VCaP (cell line): Measurements from ENCODE around the gene ADAM15.
A peak's percentile ranks its signal among the peaks of the same experiment; 100 is the strongest.

Experiments
- H3K27ac ChIP-seq: fragments of 450-650 bp; 2 replicates; pipeline ENCODE4 v1.5.1; 2017
- CTCF ChIP-seq: fragments of 450-650 bp; conservative IDR thresholded peaks from 2 replicates; pipeline ENCODE4 v1.5.1; 2017; ENCODE audit warnings: mild to moderate bottlenecking, moderate library complexity

The ADAM15 gene

GRCh38 chr1:155051777-155052398, 772 bp downstream of the ADAM15 start:
- TF ChIP-seq CTCF: no peak
- H3K27ac ChIP-seq: peak overlapping the region; percentile 92

- peak overlapping the region; percentile 92 for H3K27ac ChIP-seq
- peak; percentile 46 for TF ChIP-seq CTCF
Measured at GRCh38 chr1:155052439-155053395, 1.6 kb downstream of the ADAM15 start.

- H3K27ac ChIP-seq: peak overlapping the region; percentile 92; the same call in 1 of the 2 replicates
Measured at GRCh38 chr1:155053531-155054105, 2.5 kb downstream of the ADAM15 start.

GRCh38 chr1:155057104-155057503, 6.0 kb downstream of the ADAM15 start:
- TF ChIP-seq CTCF: no peak

More at GRCh38 chr1:155053531-155054105, 2.5 kb downstream of the ADAM15 start:
- TF ChIP-seq CTCF: no peak

GRCh38 chr1:155057788-155058211, 6.7 kb downstream of the ADAM15 start:
- TF ChIP-seq CTCF: no peak
- no peak overlapping the region for H3K27ac ChIP-seq

More at GRCh38 chr1:155057104-155057503, 6.0 kb downstream of the ADAM15 start:
- H3K27ac ChIP-seq: no peak overlapping the region

GRCh38 chr1:155060736-155061135, 9.6 kb downstream of the ADAM15 start:
- TF ChIP-seq CTCF: no peak
- H3K27ac ChIP-seq: no peak overlapping the region
